ENCODE measurements around the gene CAMK2A. TPM values are rescaled to one million over a fixed set of nuclear protein-coding genes. Genes with fewer than 3 reads are reported as not detected.

CAMK2A gene
- total RNA-seq, 1 donor from 2014 or later = 0.30 TPM

DNA sequence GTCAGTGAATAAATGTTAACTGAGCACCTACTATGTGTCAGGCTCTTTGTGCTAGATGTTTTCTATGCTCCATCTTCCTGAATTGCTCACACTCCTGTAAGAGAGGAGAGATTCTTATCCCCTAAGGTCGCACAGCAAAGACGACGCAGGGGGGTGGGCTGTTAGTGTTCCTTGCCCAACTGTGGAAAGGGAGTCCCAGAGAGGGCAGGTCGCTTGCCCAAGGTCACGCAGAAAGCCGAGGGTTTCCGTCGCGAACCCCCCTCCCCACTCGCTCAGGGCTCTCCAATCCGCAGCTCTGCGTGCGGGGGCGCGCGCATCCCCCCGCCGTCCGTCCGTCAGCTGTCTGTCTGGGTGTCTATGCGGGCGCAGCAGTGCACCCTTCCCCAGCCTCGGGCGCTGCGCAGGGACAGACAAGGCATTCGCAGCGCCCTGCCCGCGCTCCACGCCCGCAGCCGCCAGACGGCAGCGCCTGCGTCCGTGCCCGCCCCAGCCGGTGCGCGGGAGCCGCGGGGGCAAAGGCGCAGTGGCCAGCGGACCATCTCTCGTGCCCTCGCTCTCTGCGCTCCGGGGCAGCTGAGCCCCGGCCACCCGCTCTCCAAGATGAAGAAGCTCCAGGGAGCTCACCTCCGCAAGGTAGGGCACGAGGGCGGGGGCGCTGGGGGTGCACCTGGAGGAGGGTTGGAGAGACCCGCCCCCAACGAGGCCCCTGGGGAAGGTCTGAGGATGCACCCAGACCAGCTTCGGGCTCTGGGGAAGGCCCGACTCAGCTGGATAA lies 99.7 kb downstream of the CAMK2A start, which contains the start of gene SLC6A7:
Gene SLC6A7, plus strand, starts transcription at position 335 of the 775 bp plus-strand sequence. Its CDS starts 266 bp downstream, at position 601.
- Mint-ChIP-seq H3K36me3 (ENCODE audit: low read depth) (no peaks in the 10 kb centered on the region), H3K9me3 (no peaks in the 10 kb centered on the region), H3K4me1 (peaks cover 3% of the 10 kb centered on the region), H3K27me3 (ENCODE audit: low read depth) (peaks cover 78% of the 10 kb centered on the region), H3K27ac (ENCODE audit: unreplicated experiment) (no peak within 1 kb of the TSS), H3K4me3 (no peak within 1 kb of the TSS)
- TF ChIP-seq, protein P1, sequence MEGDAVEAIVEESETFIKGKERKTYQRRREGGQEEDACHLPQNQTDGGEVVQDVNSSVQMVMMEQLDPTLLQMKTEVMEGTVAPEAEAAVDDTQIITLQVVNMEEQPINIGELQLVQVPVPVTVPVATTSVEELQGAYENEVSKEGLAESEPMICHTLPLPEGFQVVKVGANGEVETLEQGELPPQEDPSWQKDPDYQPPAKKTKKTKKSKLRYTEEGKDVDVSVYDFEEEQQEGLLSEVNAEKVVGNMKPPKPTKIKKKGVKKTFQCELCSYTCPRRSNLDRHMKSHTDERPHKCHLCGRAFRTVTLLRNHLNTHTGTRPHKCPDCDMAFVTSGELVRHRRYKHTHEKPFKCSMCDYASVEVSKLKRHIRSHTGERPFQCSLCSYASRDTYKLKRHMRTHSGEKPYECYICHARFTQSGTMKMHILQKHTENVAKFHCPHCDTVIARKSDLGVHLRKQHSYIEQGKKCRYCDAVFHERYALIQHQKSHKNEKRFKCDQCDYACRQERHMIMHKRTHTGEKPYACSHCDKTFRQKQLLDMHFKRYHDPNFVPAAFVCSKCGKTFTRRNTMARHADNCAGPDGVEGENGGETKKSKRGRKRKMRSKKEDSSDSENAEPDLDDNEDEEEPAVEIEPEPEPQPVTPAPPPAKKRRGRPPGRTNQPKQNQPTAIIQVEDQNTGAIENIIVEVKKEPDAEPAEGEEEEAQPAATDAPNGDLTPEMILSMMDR (conservative IDR thresholded peaks at IDR 0.05) = no peak
- DNase-seq (ENCODE audit: low read depth, low spot score) = no peak

DNA sequence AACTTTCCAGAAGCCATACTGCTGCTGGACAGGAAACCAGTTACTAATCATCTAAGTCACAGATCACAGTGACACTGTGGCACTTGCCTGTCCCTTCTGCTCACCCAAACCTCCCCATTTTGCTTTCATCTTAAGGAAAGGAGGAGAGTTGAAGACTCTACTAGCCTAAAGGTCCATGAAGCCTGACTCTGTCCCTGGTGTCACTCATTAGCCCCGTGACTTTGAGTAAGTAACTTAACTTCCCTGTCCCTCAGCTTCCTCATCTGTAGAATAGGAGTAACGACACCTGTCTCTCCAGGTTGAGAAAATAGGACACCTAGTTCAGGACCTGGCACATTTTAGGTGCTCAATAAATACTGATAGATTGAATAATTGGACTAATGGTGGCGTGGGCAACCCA lies 100.2 kb downstream of the CAMK2A start:
- TF ChIP-seq, protein P1 (conservative IDR thresholded peaks at IDR 0.05) = no peak
- Mint-ChIP-seq H3K36me3 (ENCODE audit: low read depth) (no peaks in the 10 kb centered on the region), H3K27me3 (ENCODE audit: low read depth) (peaks cover 76% of the 10 kb centered on the region), H3K27ac (ENCODE audit: unreplicated experiment) (no peak overlapping the region), H3K4me3 (no peak overlapping the region), H3K9me3 (no peaks in the 10 kb centered on the region), H3K4me1 (peaks cover 3% of the 10 kb centered on the region)
- DNase-seq (ENCODE audit: low read depth, low spot score) = no peak

DNA sequence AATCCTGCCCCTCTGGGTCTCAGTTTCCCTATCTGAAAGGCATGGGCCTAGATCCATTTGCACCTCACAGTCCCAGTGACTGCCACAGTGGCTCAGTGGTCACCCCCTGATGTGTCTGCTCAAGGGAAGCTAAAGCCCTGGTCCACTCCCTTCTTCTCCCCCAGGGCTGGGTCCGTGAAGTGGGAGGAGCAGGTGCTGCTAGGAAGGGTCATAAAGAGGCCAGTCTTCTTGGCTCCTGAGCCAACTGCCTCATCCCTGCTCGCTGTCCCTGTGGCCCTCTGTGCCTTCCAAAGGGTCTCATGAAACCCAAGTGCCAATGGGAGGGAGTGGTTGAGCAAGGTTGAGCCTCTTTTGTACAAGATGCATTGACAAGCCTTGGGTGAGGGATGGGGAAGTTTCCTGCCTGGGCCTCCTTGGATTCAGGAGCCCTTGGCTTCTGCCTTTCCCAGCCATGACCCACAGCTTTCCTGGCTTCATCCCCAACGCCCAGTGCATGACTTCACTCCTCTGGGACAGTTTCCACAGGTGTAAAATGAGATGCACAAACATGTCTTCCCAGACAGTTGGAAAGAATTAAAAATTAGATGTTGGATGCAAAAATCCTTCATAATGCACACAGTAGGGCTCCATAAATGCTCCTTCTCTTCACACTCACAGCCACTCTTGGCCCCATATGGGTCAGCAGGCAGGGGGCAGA lies 101.3 kb downstream of the CAMK2A start:
- Mint-ChIP-seq H3K27me3 (ENCODE audit: low read depth) (peaks cover 70% of the 10 kb centered on the region), H3K4me3 (no peak overlapping the region), H3K36me3 (ENCODE audit: low read depth) (no peaks in the 10 kb centered on the region), H3K27ac (ENCODE audit: unreplicated experiment) (no peak overlapping the region), H3K4me1 (peaks cover 3% of the 10 kb centered on the region), H3K9me3 (no peaks in the 10 kb centered on the region)
- no peak for DNase-seq (ENCODE audit: low read depth, low spot score)
- TF ChIP-seq, protein P1 (conservative IDR thresholded peaks at IDR 0.05) = no peak

DNA sequence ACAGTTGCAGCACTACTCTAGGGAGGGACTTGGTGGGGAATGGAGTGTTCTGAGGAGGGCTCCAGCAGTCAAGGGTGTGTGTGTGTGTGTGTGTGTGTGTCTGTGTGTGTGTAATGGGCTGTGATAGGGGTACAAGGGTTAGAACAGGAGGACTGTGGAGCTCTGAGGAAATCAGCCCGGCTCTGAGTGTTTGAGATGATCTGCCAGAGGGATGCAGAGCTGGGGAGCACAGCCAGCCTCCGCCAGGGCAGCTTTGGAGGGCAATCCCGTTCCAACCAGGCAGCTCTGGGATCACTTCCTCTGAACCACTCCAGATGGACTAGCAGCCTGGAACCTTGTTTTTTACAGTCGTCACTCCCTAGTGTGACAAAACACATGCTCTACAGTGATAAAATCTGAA lies 102.7 kb downstream of the CAMK2A start:
- Mint-ChIP-seq H3K27ac (ENCODE audit: unreplicated experiment) (no peak overlapping the region), H3K4me3 (no peak overlapping the region), H3K9me3 (no peaks in the 10 kb centered on the region), H3K36me3 (ENCODE audit: low read depth) (no peaks in the 10 kb centered on the region), H3K4me1 (peaks cover 3% of the 10 kb centered on the region), H3K27me3 (ENCODE audit: low read depth) (peaks cover 61% of the 10 kb centered on the region)
- TF ChIP-seq, protein P1 (conservative IDR thresholded peaks at IDR 0.05) = no peak
- DNase-seq (ENCODE audit: low read depth, low spot score) = no peak

DNA sequence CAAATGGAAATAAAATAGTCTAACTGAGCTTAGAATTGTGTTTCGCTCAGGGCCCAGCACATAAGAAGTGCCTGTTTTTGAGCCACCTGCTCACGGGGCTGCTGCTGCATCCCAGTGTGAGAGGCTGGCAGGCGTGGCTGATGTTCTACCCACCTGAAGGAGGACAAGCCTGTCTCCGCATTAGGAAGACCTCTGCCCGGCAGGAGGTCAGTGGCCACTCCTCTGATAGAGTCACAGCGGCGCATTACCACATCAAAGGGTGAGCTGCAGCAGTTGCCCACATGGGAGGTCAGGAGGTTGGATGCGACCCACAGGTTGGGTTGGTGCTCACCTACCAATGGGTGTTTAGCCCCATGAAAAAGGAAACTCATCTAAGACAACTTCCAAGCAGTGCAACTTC lies 103.4 kb downstream of the CAMK2A start:
- no peak for DNase-seq (ENCODE audit: low read depth, low spot score)
- peaks cover 53% of the 10 kb centered on the region for H3K27me3 Mint-ChIP-seq (ENCODE audit: low read depth)
- H3K27ac Mint-ChIP-seq (ENCODE audit: unreplicated experiment) = no peak overlapping the region
- H3K4me3 Mint-ChIP-seq = no peak overlapping the region
- peaks cover 3% of the 10 kb centered on the region for H3K4me1 Mint-ChIP-seq
- H3K36me3 Mint-ChIP-seq (ENCODE audit: low read depth) = no peaks in the 10 kb centered on the region
- TF ChIP-seq, protein P1 (conservative IDR thresholded peaks at IDR 0.05) = no peak
- no peaks in the 10 kb centered on the region for H3K9me3 Mint-ChIP-seq

Measured in neural crest cell (in vitro differentiated cells).